Measurements from ENCODE around the gene SPEF2.

DNA sequence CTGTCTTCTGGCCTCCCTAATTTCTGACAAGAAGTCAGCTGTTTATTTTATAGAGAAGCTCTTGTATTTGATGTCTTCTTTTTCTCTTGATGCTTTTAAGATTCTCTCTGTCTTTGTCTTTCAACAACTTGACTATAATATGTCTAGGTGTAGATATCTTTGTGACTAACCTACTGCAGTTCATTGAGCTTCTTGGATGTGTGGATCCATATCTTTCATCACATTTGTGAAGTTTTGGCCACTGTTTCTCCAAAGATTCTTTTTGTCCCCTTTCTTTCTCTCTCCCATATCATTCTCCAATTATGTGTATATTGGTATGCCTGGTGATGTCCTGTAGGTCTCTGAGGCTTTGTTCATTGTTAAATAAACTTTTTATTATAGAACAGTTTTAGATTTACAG is 16.7 kb downstream of the SPEF2 start:
- TF ChIP-seq POLR2A (IDR thresholded peaks at IDR 0.05; ENCODE audit: low read depth, low read length), result no peak
- no peak for TF ChIP-seq POLR2AphosphoS5 (IDR thresholded peaks at IDR 0.05; ENCODE audit: low read depth, low read length)
- no peak for TF ChIP-seq TAF1 (IDR thresholded peaks at IDR 0.05; ENCODE audit: low read depth, low read length)

All from GM12891 (cell line).